ENCODE data around the gene ABCA13.
"Not testable (repeated sequence)": the region's sequence is repeated elsewhere in the genome, so short reads cannot be mapped to it uniquely, and the experiment has no call there.

ABCA13 gene

GRCh38 chr7:48171202-48171601 is at the start of gene ABCA13:
ABCA13 (plus strand) TSS chr7:48171458; CDS start chr7:48171484, 26 bp downstream.
- FAIRE-seq, result no peak

DNA sequence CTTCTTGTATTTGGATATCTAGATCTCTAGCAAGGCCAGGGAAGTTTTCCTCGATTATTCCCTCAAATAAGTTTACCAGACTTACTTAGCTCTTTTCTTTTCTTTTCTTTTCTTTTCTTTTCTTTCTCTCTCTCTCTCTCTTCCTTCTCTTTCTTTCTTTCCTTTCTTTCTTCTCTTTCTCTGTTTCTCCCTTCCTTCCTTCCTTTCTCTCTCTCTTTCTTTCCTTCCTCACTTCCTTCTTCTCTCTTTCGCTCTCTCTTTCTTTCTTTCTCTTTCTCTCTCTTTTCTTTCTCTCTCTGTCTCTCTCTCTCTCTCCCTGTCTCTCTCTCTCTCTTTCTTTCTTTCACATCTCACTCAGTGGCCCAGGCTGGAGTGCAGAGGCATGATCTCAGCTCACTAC is 45.2 kb upstream of the ABCA13 start:
- no peak for FAIRE-seq

DNA sequence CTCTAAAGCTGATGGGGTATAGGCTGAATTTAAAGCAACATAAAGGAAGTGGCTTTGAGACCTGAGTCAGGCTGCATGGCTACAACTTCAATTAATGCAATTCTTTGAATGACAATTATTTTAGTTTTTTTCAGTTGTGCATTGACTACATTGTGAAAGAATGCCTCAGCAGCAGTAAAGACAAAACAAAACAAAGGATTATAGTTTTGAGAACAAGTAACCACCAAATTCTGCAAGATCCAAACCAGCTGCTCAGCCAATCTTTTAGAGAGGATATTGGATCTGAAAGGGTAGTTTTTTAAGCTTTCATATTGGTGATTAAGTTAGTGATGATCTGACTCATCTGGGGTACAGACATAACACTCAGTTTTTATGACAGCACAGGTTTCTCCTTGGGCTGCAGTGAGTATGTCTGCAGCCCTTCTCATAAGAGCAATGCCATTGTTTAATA is 40.6 kb upstream of the ABCA13 start:
- no peak for FAIRE-seq

- FAIRE-seq, result no peak
Observed at GRCh38 chr7:48132792-48133191, 38.5 kb upstream of the ABCA13 start.

- FAIRE-seq, result no peak
Observed at GRCh38 chr7:48139459-48139858, 31.8 kb upstream of the ABCA13 start.

- FAIRE-seq, result no peak
Observed at GRCh38 chr7:48140001-48140681, 31.1 kb upstream of the ABCA13 start.

- no peak for FAIRE-seq
Observed at GRCh38 chr7:48141521-48141920, 29.7 kb upstream of the ABCA13 start.

DNA sequence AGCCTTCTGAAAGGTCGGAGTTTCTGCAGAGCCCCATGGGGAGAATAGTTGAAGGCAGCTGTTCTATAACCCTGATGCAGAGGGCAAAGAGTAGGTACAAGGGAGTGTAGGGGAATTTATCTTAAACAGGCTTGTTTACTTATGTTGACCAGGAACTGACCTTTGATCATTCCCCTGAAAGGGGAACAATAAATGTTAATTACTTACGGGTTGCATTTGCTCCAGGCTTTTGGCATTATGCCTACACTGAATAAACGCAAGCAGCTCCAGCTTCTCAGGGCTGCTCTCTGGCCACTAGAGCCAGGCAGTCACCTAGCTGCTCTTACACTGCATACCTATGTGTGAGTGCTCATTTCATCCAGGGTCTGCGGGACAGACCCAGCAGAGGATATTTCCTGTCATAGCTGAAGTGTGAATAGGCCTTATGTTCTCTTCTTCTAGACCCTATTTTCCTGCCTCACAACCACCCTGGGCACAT is 26.9 kb upstream of the ABCA13 start:
- no peak for FAIRE-seq

DNA sequence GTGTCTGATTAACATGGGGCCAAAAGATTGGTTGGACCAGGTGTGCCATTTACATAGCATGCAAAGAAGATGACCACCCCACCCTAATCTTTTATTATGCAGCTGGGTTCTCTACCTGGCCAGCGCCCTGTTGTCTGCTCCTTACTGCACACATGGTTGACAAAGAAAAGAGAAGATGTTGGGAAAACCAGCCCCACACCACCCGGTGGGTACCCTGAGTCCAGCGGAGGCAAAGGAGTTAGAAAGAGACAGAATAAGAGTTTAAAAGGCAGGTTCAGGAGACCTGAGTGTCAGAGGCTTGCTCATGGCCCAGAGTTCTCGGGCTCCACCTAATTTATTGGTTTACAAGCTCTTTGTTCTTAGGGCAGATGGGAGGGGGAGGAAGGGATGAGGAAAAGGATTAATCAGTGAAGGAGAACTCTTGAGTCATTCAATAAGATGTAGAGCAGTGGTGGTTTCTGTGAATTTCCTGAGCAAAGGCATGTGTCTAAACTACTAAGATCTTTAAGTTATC is 24.1 kb upstream of the ABCA13 start:
- no peak for FAIRE-seq

DNA sequence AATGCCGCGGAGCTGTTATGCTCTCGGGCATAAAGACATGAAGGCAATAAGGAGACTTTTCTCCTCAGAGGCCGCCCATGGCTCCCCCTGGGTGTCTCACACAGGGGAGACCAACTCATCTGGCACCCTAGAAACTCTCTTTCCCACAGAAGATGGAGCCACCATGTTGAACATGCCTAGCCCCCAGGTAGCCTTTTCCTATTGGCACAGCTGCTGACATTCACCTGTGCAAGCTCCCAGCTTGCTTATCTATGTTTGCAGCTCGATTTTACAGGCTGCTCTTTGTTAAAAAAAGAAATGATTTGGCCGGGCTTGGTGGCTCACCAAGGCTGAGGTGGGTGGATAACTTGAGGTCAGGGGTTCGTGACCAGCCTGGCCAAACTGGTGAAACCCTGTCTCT is 23.6 kb upstream of the ABCA13 start:
- FAIRE-seq, result not testable (repeated sequence)

DNA sequence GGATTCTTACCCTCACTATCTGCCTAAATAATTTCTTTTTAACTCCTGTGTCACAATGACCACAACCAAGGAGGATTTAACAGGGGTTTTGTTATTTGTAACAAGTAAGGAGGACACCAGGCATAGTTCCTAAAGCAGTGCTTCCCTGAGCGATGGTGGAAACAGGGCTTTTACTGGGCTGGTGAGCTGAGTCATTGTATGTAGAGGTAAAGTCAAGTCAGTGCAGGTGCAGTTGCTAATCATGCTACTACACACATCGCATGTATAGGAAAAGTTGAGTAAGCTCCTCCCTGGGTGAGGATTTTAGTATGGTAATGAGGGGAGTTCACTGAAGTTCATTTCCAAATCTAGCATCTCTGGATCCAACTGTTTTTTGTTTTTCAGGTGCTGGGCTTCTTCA is 22.9 kb upstream of the ABCA13 start:
- FAIRE-seq, result no peak

- no peak for FAIRE-seq
Observed at GRCh38 chr7:48149058-48149457, 22.2 kb upstream of the ABCA13 start.

DNA sequence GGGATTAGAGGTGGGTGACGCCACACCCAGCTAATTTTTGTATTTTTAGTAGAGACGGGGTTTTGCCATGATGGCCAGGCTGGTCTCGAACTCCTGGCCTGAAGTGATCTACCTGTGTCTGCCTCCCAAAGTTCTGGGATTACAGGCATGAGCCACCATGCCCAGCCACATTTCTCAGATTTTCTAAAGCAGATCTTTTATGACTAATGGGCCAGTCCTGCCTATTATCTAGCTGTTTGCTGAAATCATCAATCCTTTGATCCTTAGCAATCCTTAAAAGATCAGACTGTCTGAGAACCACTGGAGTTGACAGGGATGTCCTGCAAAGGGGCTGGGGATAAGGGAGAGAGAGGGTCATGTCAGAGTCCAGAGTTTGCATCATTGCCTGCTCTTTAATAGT is 21.2 kb upstream of the ABCA13 start:
- no peak for FAIRE-seq

DNA sequence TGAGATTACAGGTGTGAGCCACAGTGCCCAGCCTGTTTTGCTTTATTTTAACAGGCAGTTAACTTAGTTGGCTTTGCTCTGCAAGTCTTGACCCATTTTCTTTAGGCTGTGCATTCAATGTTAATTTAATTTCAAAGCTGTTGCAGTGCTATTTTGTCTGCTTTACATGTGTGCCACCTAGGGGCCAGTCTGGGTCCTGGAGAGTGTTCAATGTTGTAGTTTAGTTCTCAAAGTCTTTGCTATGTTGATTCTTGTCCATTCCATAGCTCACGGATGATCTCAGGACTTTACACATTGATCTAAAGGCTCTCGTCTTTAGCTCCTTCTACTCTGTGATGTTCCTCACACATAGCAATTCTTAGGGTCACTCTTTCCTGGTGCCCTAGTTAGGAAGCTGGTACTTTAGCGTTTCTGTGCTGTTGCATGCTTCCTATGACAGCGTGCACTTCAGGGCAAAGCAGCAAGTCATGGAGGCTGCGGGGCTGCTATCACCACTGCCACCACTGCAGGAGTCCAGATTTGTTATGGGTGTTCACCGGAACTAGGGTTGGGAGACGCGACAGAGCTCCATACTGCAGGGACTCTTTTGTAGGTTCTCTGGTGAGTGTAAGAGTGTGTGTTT is 16.4 kb upstream of the ABCA13 start:
- peak; percentile 79 for FAIRE-seq

- no peak for FAIRE-seq
Observed at GRCh38 chr7:48158404-48158803, 12.9 kb upstream of the ABCA13 start.

GRCh38 chr7:48161407-48162125 is 9.7 kb upstream of the ABCA13 start:
- no peak for FAIRE-seq

DNA sequence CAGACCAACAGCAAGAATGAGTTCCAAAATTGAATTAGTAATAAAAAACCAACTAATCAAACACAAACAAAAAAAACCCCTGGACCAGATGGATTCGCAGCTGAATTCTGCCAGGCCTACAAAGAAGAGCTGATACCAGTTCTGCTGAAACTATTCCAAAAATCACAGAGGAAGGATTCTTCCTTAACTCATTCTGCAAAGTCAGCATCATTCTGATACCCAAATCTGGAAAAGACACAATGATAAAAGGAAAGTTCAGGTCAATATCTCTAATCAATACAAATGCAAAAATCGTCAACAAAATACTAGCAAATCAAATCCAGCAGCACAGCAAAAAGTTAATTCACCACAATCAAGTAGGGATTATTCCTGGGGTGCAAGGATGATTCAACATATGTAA is 6.1 kb upstream of the ABCA13 start:
- FAIRE-seq, result no peak

GRCh38 chr7:48168159-48168558 is 3.1 kb upstream of the ABCA13 start:
- FAIRE-seq, result no peak

DNA sequence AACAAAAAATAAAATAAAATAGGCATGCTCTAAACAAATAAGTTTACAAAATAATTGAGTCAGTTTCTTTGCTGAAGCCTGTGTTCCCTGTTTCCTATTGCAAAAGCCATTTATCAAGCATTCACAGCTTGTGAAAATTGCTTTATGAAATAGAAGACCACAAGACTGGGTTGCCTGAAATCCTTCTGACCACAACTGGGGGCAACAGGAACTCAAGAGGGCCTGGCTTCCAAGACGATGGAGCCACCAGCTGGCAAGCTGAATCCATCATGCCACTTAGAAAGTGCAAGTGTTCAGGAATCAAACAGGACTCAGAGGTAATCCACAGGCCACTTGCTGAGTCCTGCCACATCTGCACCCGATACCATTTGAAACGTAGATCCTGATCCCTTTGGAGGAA is 752 bp upstream of the ABCA13 start:
- no peak for FAIRE-seq

GRCh38 chr7:48173313-48173712 is 2.1 kb downstream of the ABCA13 start:
- no peak for FAIRE-seq

DNA sequence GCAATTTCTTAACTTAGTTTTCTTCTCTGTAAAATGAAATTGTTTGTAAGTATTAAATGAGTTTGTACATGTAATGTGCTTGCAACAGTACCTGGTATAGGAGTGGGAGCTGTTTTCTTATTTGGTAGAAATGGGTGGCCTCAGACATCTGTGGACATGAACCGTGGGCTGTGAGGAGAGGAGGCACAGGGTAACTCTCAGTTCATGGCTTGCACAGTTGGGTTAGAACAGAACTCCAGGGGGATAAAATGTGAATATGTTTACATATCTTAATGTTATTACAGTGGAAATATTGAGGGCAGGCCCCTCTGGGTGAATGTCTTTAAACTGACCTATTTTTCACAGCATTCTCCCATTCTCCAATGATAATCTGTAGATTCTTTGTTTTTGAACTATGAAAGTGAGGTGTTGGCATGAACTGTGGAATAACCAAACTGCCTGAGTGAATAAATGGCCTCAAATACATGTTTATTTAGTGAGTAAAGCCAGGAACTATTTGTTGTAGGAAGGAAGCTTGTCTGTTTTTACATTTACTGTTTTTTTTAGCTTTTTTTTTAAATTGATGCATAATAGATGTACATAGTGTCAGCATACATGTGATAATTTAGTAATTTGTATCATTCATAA is 2.6 kb downstream of the ABCA13 start:
- FAIRE-seq, result no peak

DNA sequence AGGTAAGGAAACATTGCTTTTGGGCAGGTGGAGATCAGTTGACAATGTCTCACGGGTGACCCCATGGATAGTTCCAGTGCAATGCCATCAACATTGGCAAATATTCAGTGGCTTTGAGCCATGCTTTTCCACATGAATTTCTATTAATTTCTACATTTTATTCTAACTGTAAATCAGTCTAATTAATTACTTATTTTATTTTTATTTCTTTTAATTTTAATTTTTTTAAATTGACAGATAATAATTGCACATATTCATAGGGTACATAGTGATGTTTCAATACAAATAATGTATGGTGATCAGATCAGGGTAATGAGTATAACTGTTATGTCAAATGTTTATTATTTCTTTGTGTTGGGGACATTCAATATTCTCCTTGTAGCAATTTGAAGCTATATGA is 3.8 kb downstream of the ABCA13 start:
- FAIRE-seq, result no peak

DNA sequence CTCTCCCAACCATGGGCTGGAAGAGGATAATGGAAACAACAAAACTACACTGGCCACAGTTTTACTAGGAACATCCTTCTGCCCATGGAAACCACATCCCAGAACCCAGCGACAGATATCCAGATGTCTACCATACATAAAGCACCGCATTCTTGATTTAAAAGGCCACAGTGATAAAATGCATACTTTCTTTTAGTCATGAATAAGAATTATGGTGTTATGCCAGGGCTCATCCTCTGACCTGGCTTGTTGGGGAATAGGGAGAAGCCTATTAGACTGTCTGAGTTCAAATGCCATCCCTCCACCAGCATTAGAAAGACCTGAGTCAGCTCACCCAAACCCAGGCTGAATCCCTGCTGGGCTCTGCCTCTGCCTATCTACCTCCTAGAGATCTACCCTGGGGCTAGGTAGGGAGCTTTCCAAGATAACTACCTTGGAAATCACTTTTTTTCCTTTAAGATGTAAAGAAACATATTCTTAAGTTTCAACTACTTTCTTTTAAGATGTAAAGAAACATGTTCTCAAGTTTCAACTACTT is 5.2 kb downstream of the ABCA13 start:
- FAIRE-seq, result no peak

Measured in TTC549 (cell line).